Transverse colon (tissue), 4 donors: ENCODE data around the gene HSBP1L1. TPM values are rescaled to one million over a fixed set of nuclear protein-coding genes. Genes with fewer than 3 reads are reported as not detected.

Experiments
- DNase-seq: peaks from one replicate; pipeline ENCODE4 v3.0.0-alpha.2; 2019
- H3K27ac ChIP-seq, 4 donors: fragments of 200-600 bp; sonication (generic); 2 replicates each; pipeline ENCODE4 v1.5.1; 2016 to 2018; ENCODE audit warnings: inconsistent platforms in 4 of 4
- H3K27me3 ChIP-seq: fragments of 200-600 bp; sonication (generic); 2 replicates; pipeline ENCODE4 v1.5.1; 2017; ENCODE audit warnings: inconsistent platforms
- H3K36me3 ChIP-seq, 4 donors: fragments of 200-600 bp; sonication (generic); 2 replicates each; pipeline ENCODE4 v1.5.1; 2017 to 2019; ENCODE audit warnings: inconsistent platforms in 4 of 4
- H3K4me1 ChIP-seq, 4 donors: fragments of 200-600 bp; sonication (generic); 2 replicates each; pipeline ENCODE4 v1.5.1; 2017 to 2020; ENCODE audit warnings: inconsistent platforms in 4 of 4
- H3K4me3 ChIP-seq, 4 donors: fragments of 200-600 bp; sonication (generic); 1 replicate in 1 of 4; 2 replicates in 3 of 4; pipeline versions ENCODE4 v1.5.1 to v1.6.1; 2017 to 2019; ENCODE audit warnings: inconsistent platforms in 4 of 4
- H3K9me3 ChIP-seq, 2 donors: fragments of 200-600 bp; sonication (generic); 2 replicates each; pipeline ENCODE4 v1.5.1; 2017 to 2019; ENCODE audit warnings: inconsistent platforms in 2 of 2
- CTCF ChIP-seq, 5 experiments: fragments of 200-600 bp in 3 of 5; fragments of 450-650 bp in 2 of 5; sonication (generic) in 3 of 5; IDR thresholded peaks; 1 replicate in 2 of 5; 2 replicates in 3 of 5; pipeline ENCODE4 v1.5.1; 2016 to 2017; ENCODE audit warnings: antibody characterized with exemption in 5 of 5, inconsistent platforms in 3 of 5, mild to moderate bottlenecking in 2 of 5, moderate library complexity in 1 of 5
- EP300 ChIP-seq: sonication (generic); formaldehyde crosslinking; IDR thresholded peaks from one replicate; pipeline ENCODE4 v1.6.1; 2017; ENCODE audit warnings: antibody characterized with exemption, low read depth
- POLR2A ChIP-seq: fragments of 450-650 bp; IDR thresholded peaks from one replicate; pipeline ENCODE4 v1.6.1; 2016; ENCODE audit warnings: antibody characterized with exemption, mild to moderate bottlenecking, moderate library complexity
- POLR2AphosphoS5 ChIP-seq, 3 donors: sonication (generic); formaldehyde crosslinking; IDR thresholded peaks; one replicate each; pipeline ENCODE4 v1.6.1; 2016; ENCODE audit warnings: antibody characterized with exemption in 3 of 3
- WGBS, 2 donors: methylation state at CpG; one replicate each; pipeline ENCODE4 v1.1.5; 2018; ENCODE audit warnings: low coverage in 1 of 2; 5-methylcytosine and 5-hydroxymethylcytosine counted together
- in situ Hi-C, 4 donors: fragments of 200-750 bp; cut with MboI; loops; one replicate each; pipeline versions ENCODE4 v1.15.0 to v1.15.1; 2017; ENCODE audit warnings: low sequenced_read_pairs in 3 of 4, low pct_ligation_motif_present in 1 of 4, low pct_unique_long_range_greater_than_20kb in 1 of 4
- intact Hi-C: fragments of 100-400 bp; cut with DNase I; formaldehyde crosslinking; loops from one replicate; pipeline ENCODE4 v1.15.1; 2023; ENCODE audit warnings: low total_unique reads
- total RNA-seq, 4 donors: library from RNA; depleted of rRNA; stranded (reverse); fragments of >200 nt; gene quantifications; one replicate each; pipeline ENCODE4 v1.1.0, GENCODE V29; 2016

HSBP1L1 gene
- total RNA-seq, 4 donors from 2014 or later: 48.4 to 211 (median 109) TPM

GRCh38 chr18:79917169-79917852, 47.1 kb upstream of the HSBP1L1 start:
- TF ChIP-seq EP300 (no peak), POLR2A (no peak), CTCF (IDR thresholded peaks at IDR 0.05) (no peak), POLR2AphosphoS5 (IDR thresholded peaks at IDR 0.05) (no peak)
- intact Hi-C loops: no loop called here
- H3K27me3 ChIP-seq: no peaks in the 10 kb centered on the region
- WGBS, 2 donors: 98% methylated on average over 7 to 28 of the region's 28 CpGs
- peaks cover 0 to 20% (median 5%) of the 10 kb centered on the region in 4 donors for H3K36me3 ChIP-seq
- H3K4me3 ChIP-seq: no peak overlapping the region
- peak; percentile 3 for DNase-seq
- H3K9me3 ChIP-seq: no peaks in the 10 kb centered on the region
- H3K4me1 ChIP-seq: no peaks in the 10 kb centered on the region
- in situ Hi-C loops: no loop called here
- no peak overlapping the region for H3K27ac ChIP-seq

GRCh38 chr18:79917853-79918614, 46.4 kb upstream of the HSBP1L1 start:
- in situ Hi-C loops (no loop called here), intact Hi-C loops (no loop called here)
- no peaks in the 10 kb centered on the region for H3K9me3 ChIP-seq
- TF ChIP-seq EP300 (no peak), POLR2A (no peak), CTCF (IDR thresholded peaks at IDR 0.05) (no peak), POLR2AphosphoS5 (IDR thresholded peaks at IDR 0.05) (no peak)
- no peaks in the 10 kb centered on the region for H3K27me3 ChIP-seq
- no peaks in the 10 kb centered on the region for H3K4me1 ChIP-seq
- peaks cover 0 to 20% (median 5%) of the 10 kb centered on the region in 4 donors for H3K36me3 ChIP-seq
- peak; percentile 3 for DNase-seq
- no peak overlapping the region for H3K4me3 ChIP-seq
- no peak overlapping the region for H3K27ac ChIP-seq
- 95 to 100% methylated on average over 3 to 25 of the region's 25 CpGs for WGBS, 2 donors

GRCh38 chr18:79918615-79919011, 45.8 kb upstream of the HSBP1L1 start:
- Histone ChIP-seq H3K27ac (no peak overlapping the region), H3K4me1 (no peaks in the 10 kb centered on the region), H3K36me3 (peaks cover 0 to 20% (median 5%) of the 10 kb centered on the region in 4 donors), H3K4me3 (no peak overlapping the region), H3K9me3 (no peaks in the 10 kb centered on the region), H3K27me3 (no peaks in the 10 kb centered on the region)
- no peak for TF ChIP-seq CTCF (IDR thresholded peaks at IDR 0.05)
- no peak for TF ChIP-seq POLR2AphosphoS5 (IDR thresholded peaks at IDR 0.05)
- no peak for TF ChIP-seq POLR2A
- TF ChIP-seq EP300: no peak
- peak; percentile 5 for DNase-seq
- intact Hi-C loops: no loop called here
- in situ Hi-C loops: no loop called here
- WGBS, 2 donors: 95% methylated on average over 20 of the region's 20 CpGs; no CpG with 5 or more reads in 1 of the 2 donors

GRCh38 chr18:79919089-79919488, 45.4 kb upstream of the HSBP1L1 start:
- no peak overlapping the region for H3K4me3 ChIP-seq
- no peak overlapping the region for H3K27ac ChIP-seq
- 98% methylated on average over 19 of the region's 19 CpGs; no CpG with 5 or more reads in 1 of the 2 donors for WGBS, 2 donors
- no peaks in the 10 kb centered on the region for H3K27me3 ChIP-seq
- H3K36me3 ChIP-seq: peaks cover 0 to 20% (median 5%) of the 10 kb centered on the region in 4 donors
- TF ChIP-seq EP300 (no peak), POLR2AphosphoS5 (IDR thresholded peaks at IDR 0.05) (no peak), POLR2A (no peak), CTCF (IDR thresholded peaks at IDR 0.05) (no peak)
- H3K9me3 ChIP-seq: no peaks in the 10 kb centered on the region
- H3K4me1 ChIP-seq: no peaks in the 10 kb centered on the region
- DNase-seq: peak; percentile 5
- in situ Hi-C loops (no loop called here), intact Hi-C loops (no loop called here)
